HepG2 (cell line): ENCODE results near the gene PKD2L1. TPM values are rescaled to one million over a fixed set of nuclear protein-coding genes. Genes with fewer than 3 reads are reported as not detected.

Experiments used
- AKNA ChIP-seq: sonication (generic); formaldehyde crosslinking; IDR thresholded peaks from 2 replicates; pipeline ENCODE4 v1.4.0; 2020; ENCODE audit warnings: missing genetic modification reagents, borderline replicate concordance
- BATF2 ChIP-seq: sonication (generic); formaldehyde crosslinking; IDR thresholded peaks from 2 replicates; pipeline ENCODE4 v1.8.0; 2022; ENCODE audit warnings: mild to moderate bottlenecking, missing genetic modification reagents, moderate library complexity
- MAFF ChIP-seq: IDR thresholded peaks from 2 replicates; pipeline ENCODE4 v1.6.1; 2011; ENCODE audit warnings: low read depth, low read length, improper control_type of control experiment
- NFATC3 ChIP-seq: sonication (generic); formaldehyde crosslinking; IDR thresholded peaks from 2 replicates; pipeline ENCODE4 v1.5.1; 2020; ENCODE audit warnings: mild to moderate bottlenecking, missing genetic modification reagents
- SIN3B ChIP-seq: fragments of 150-350 bp; IDR thresholded peaks from 2 replicates; pipeline ENCODE4 v1.6.1; 2014; ENCODE audit warnings: low read length
- STAT5B ChIP-seq: sonication (generic); formaldehyde crosslinking; IDR thresholded peaks from 2 replicates; pipeline ENCODE4 v1.4.0; 2020; ENCODE audit warnings: missing genetic modification reagents
- U2AF2 ChIP-seq: fragments of 200-400 bp; formaldehyde crosslinking; IDR thresholded peaks from 2 replicates; pipeline ENCODE4 v1.6.1; 2017; ENCODE audit warnings: low read depth, mild to moderate bottlenecking, low read length
- ZNF230 ChIP-seq: sonication (generic); formaldehyde crosslinking; IDR thresholded peaks from 2 replicates; pipeline ENCODE4 v1.4.0; 2020; ENCODE audit warnings: mild to moderate bottlenecking, missing genetic modification reagents
- ZNF253 ChIP-seq: sonication (generic); formaldehyde crosslinking; IDR thresholded peaks from 2 replicates; pipeline ENCODE4 v1.8.0; 2022; ENCODE audit warnings: mild to moderate bottlenecking, missing genetic modification reagents, borderline replicate concordance
- ZNF44 ChIP-seq: sonication (generic); formaldehyde crosslinking; IDR thresholded peaks from 2 replicates; pipeline ENCODE4 v1.5.1; 2020; ENCODE audit warnings: mild to moderate bottlenecking, missing genetic modification reagents
- ZNF557 ChIP-seq: sonication (generic); formaldehyde crosslinking; IDR thresholded peaks from 2 replicates; pipeline ENCODE4 v1.4.0; 2020; ENCODE audit warnings: missing genetic modification reagents
- ZNF720 ChIP-seq: sonication (generic); formaldehyde crosslinking; IDR thresholded peaks from 2 replicates; pipeline ENCODE4 v1.4.0; 2020; ENCODE audit warnings: missing genetic modification reagents
- polyA plus RNA-seq, 8 experiments: library from polyadenylated mRNA; depleted of rRNA in 3 of 8; stranded (reverse) in 7 of 8; unstranded in 1 of 8; fragments of >200 nt; fragmentation: Illumina TruSeq in 4 of 8; extraction: Trizol in 4 of 8; gene quantifications; 2 replicates each; pipeline versions ENCODE4 v1.2.1 to v1.2.3, GENCODE V29; 2011 to 2016; ENCODE audit warnings: low read depth in 4 of 8, missing spikeins in 1 of 8, mixed read lengths in 1 of 8; ENCODE audit not compliant: insufficient read depth in 1 of 8
- total RNA-seq, 5 experiments: library from RNA; depleted of rRNA; stranded (reverse); fragments of >200 nt; fragmentation: Illumina TruSeq; extraction: Trizol; gene quantifications; 2 replicates each; pipeline ENCODE4 v1.2.3, GENCODE V29; 2016; ENCODE audit warnings: low read depth in 1 of 5
- TF ChIP-seq, protein P1 (sequence below): sonication (generic); formaldehyde crosslinking; IDR thresholded peaks from 2 replicates; pipeline ENCODE4 v1.4.0; 2020; ENCODE audit warnings: missing genetic modification reagents
- TF ChIP-seq, protein P2 (sequence below): sonication (generic); formaldehyde crosslinking; IDR thresholded peaks from 2 replicates; pipeline ENCODE4 v1.5.0; 2020; ENCODE audit warnings: mild to moderate bottlenecking, missing genetic modification reagents, moderate library complexity
- TF ChIP-seq, protein P3 (sequence below): sonication (generic); formaldehyde crosslinking; IDR thresholded peaks from 2 replicates; pipeline ENCODE4 v1.9.0; 2022; ENCODE audit warnings: missing genetic modification reagents, mild to moderate bottlenecking, borderline replicate concordance

The PKD2L1 gene
- total and polyA plus RNA-seq, 2 of the 13 experiments (the other 11 are each of a cell fraction or from before 2014, with no cell fraction given): 0.07 to 0.15 TPM

GRCh38 chr10:100286051-100287033 is 43.7 kb downstream of the PKD2L1 start, which contains the start of gene BLOC1S2 (continued):
- TF ChIP-seq U2AF2 (no peak), STAT5B (CRISPR knock-in tag) (no peak), ZNF720 (CRISPR knock-in tag) (no peak), MAFF (no peak), ZNF253 (CRISPR knock-in tag) (no peak; the same call in 1 of the 2 replicates), ZNF44 (CRISPR knock-in tag) (no peak), NFATC3 (no peak; the same call in 1 of the 2 replicates), ZNF230 (CRISPR knock-in tag) (peak; percentile 73; the same call in 1 of the 2 replicates), AKNA (CRISPR knock-in tag) (0 out of 2 replicates have a peak, but pooled peaks have one; percentile 64), BATF2 (peak; percentile 82; the same call in 1 of the 2 replicates), SIN3B (no peak), ZNF557 (CRISPR knock-in tag) (no peak)
- TF ChIP-seq, protein P1, sequence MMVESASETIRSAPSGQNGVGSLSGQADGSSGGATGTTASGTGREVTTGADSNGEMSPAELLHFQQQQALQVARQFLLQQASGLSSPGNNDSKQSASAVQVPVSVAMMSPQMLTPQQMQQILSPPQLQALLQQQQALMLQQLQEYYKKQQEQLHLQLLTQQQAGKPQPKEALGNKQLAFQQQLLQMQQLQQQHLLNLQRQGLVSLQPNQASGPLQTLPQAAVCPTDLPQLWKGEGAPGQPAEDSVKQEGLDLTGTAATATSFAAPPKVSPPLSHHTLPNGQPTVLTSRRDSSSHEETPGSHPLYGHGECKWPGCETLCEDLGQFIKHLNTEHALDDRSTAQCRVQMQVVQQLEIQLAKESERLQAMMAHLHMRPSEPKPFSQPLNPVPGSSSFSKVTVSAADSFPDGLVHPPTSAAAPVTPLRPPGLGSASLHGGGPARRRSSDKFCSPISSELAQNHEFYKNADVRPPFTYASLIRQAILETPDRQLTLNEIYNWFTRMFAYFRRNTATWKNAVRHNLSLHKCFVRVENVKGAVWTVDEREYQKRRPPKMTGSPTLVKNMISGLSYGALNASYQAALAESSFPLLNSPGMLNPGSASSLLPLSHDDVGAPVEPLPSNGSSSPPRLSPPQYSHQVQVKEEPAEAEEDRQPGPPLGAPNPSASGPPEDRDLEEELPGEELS: no peak
- TF ChIP-seq, protein P2, sequence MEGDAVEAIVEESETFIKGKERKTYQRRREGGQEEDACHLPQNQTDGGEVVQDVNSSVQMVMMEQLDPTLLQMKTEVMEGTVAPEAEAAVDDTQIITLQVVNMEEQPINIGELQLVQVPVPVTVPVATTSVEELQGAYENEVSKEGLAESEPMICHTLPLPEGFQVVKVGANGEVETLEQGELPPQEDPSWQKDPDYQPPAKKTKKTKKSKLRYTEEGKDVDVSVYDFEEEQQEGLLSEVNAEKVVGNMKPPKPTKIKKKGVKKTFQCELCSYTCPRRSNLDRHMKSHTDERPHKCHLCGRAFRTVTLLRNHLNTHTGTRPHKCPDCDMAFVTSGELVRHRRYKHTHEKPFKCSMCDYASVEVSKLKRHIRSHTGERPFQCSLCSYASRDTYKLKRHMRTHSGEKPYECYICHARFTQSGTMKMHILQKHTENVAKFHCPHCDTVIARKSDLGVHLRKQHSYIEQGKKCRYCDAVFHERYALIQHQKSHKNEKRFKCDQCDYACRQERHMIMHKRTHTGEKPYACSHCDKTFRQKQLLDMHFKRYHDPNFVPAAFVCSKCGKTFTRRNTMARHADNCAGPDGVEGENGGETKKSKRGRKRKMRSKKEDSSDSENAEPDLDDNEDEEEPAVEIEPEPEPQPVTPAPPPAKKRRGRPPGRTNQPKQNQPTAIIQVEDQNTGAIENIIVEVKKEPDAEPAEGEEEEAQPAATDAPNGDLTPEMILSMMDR (CRISPR knock-in tag): peak; percentile 14; the same call in 1 of the 2 replicates
- TF ChIP-seq, protein P3, sequence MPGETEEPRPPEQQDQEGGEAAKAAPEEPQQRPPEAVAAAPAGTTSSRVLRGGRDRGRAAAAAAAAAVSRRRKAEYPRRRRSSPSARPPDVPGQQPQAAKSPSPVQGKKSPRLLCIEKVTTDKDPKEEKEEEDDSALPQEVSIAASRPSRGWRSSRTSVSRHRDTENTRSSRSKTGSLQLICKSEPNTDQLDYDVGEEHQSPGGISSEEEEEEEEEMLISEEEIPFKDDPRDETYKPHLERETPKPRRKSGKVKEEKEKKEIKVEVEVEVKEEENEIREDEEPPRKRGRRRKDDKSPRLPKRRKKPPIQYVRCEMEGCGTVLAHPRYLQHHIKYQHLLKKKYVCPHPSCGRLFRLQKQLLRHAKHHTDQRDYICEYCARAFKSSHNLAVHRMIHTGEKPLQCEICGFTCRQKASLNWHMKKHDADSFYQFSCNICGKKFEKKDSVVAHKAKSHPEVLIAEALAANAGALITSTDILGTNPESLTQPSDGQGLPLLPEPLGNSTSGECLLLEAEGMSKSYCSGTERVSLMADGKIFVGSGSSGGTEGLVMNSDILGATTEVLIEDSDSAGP (CRISPR knock-in tag): peak; percentile 87
